ENCODE measurements around the gene EIF4G3. TPM values are rescaled to one million over a fixed set of nuclear protein-coding genes. Genes with fewer than 3 reads are reported as not detected.

EIF4G3 gene
- total RNA-seq, 1 experiment from 2014 or later = 39.9 TPM

GRCh38 chr1:21042929-21043605, 133.6 kb downstream of the EIF4G3 start:
- Mint-ChIP-seq H3K4me1 (ENCODE audit: low read depth, unreplicated experiment) (peaks cover 9% of the 10 kb centered on the region), H3K36me3 (ENCODE audit: insufficient read depth, unreplicated experiment) (no peaks in the 10 kb centered on the region), H3K9me3 (ENCODE audit: low read depth, unreplicated experiment) (no peaks in the 10 kb centered on the region), H3K4me3 (ENCODE audit: low read depth, unreplicated experiment) (no peak overlapping the region), H3K27ac (ENCODE audit: unreplicated experiment) (no peak overlapping the region), H3K27me3 (ENCODE audit: unreplicated experiment) (no peaks in the 10 kb centered on the region)
- no peak for DNase-seq
- TF ChIP-seq, protein P1, sequence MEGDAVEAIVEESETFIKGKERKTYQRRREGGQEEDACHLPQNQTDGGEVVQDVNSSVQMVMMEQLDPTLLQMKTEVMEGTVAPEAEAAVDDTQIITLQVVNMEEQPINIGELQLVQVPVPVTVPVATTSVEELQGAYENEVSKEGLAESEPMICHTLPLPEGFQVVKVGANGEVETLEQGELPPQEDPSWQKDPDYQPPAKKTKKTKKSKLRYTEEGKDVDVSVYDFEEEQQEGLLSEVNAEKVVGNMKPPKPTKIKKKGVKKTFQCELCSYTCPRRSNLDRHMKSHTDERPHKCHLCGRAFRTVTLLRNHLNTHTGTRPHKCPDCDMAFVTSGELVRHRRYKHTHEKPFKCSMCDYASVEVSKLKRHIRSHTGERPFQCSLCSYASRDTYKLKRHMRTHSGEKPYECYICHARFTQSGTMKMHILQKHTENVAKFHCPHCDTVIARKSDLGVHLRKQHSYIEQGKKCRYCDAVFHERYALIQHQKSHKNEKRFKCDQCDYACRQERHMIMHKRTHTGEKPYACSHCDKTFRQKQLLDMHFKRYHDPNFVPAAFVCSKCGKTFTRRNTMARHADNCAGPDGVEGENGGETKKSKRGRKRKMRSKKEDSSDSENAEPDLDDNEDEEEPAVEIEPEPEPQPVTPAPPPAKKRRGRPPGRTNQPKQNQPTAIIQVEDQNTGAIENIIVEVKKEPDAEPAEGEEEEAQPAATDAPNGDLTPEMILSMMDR (IDR thresholded peaks at IDR 0.05; ENCODE audit: unreplicated experiment) = no peak
- BruUV-seq (replicated peaks) = no TSS peak
- CTCF ChIA-PET = no interaction called here
- intact Hi-C loops (cut with micrococcal nuclease; ENCODE audit: unreplicated experiment) = no loop called here

DNA sequence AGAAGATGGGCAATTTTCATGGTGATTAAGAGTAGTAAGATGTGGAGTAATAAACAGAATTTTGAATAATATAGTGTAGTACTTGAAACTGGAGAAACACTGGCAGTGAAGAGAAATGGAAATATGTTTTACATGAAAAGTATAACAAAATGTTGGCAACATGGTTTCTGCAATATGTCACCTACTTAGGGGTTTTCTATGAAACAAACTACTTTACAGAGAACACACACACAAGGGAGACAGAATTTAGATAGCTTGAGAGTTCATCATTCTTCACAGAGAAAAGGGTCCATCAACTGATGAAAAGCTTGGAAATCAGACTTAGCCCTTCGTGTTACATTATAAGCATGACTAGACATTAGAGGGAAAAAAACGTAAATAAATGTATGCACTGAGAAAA, 135.2 kb downstream of the EIF4G3 start:
- CTCF ChIA-PET = no interaction called here
- Mint-ChIP-seq H3K27me3 (ENCODE audit: unreplicated experiment) (no peaks in the 10 kb centered on the region), H3K4me1 (ENCODE audit: low read depth, unreplicated experiment) (peaks cover 10% of the 10 kb centered on the region), H3K9me3 (ENCODE audit: low read depth, unreplicated experiment) (no peaks in the 10 kb centered on the region), H3K36me3 (ENCODE audit: insufficient read depth, unreplicated experiment) (no peaks in the 10 kb centered on the region), H3K4me3 (ENCODE audit: low read depth, unreplicated experiment) (no peak overlapping the region), H3K27ac (ENCODE audit: unreplicated experiment) (no peak overlapping the region)
- no peak for DNase-seq
- intact Hi-C loops (cut with micrococcal nuclease; ENCODE audit: unreplicated experiment) = no loop called here
- TF ChIP-seq, protein P1 (IDR thresholded peaks at IDR 0.05; ENCODE audit: unreplicated experiment) = no peak
- no TSS peak for BruUV-seq (replicated peaks)

DNA sequence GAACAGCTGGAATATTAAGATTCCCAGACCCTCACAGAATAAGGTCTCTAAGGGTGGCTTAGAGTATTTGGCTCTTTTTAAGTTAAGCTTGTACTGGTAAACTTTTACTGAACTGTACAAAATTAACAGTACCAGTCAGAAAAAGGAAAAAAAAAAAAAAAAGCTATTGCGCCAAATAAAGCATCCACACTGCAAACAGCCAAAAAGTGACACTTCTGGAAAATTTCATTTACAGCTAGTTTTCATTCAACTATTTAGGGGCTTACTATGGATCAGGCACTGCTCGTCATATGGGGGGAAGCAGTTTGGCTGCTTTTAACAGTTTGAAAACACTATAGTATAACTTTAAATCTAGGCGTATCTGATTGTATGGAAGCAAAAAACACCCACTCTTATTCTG, 139.6 kb downstream of the EIF4G3 start:
- CTCF ChIA-PET = interaction anchor here (0.6 kb wide), 2 partner anchors 159 to 1367 kb away, joined by 3 to 5 read pairs; no protein-coding TSS in a partner anchor

DNA sequence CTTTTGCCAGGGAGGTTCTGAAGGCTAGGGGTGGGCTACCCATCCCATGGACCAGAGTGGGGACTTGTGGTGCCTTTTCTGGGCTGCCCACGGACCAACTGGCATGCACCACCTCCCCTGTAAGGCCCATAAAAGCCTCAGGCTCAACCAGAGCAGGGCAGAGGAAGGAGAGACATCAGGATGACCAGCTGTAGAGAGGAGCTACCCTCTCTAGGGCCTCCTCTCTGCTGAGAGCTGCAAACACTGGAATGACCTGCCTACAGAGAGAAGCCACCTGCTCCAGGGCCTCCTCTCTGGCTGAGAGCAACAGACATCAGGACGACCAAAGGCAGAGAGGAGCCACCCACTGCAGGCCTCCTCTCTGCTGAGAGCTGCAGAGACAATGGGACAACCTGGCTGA, 140.9 kb downstream of the EIF4G3 start:
- no TSS peak for BruUV-seq (replicated peaks)
- CTCF ChIA-PET = no interaction called here
- no peaks in the 10 kb centered on the region for H3K36me3 Mint-ChIP-seq (ENCODE audit: insufficient read depth, unreplicated experiment)
- H3K27ac Mint-ChIP-seq (ENCODE audit: unreplicated experiment) = no peak overlapping the region
- no peaks in the 10 kb centered on the region for H3K27me3 Mint-ChIP-seq (ENCODE audit: unreplicated experiment)
- no peaks in the 10 kb centered on the region for H3K9me3 Mint-ChIP-seq (ENCODE audit: low read depth, unreplicated experiment)
- intact Hi-C loops (cut with micrococcal nuclease; ENCODE audit: unreplicated experiment) = no loop called here
- DNase-seq = no peak
- peaks cover 17% of the 10 kb centered on the region for H3K4me1 Mint-ChIP-seq (ENCODE audit: low read depth, unreplicated experiment)
- TF ChIP-seq, protein P1 (IDR thresholded peaks at IDR 0.05; ENCODE audit: unreplicated experiment) = no peak
- H3K4me3 Mint-ChIP-seq (ENCODE audit: low read depth, unreplicated experiment) = no peak overlapping the region

More for the DNA sequence above, 139.6 kb downstream of the EIF4G3 start:
- Mint-ChIP-seq H3K9me3 (ENCODE audit: low read depth, unreplicated experiment) (no peaks in the 10 kb centered on the region), H3K27ac (ENCODE audit: unreplicated experiment) (no peak overlapping the region), H3K4me3 (ENCODE audit: low read depth, unreplicated experiment) (no peak overlapping the region), H3K27me3 (ENCODE audit: unreplicated experiment) (no peaks in the 10 kb centered on the region), H3K4me1 (ENCODE audit: low read depth, unreplicated experiment) (peaks cover 10% of the 10 kb centered on the region), H3K36me3 (ENCODE audit: insufficient read depth, unreplicated experiment) (no peaks in the 10 kb centered on the region)
- BruUV-seq (replicated peaks) = no TSS peak
- intact Hi-C loops (cut with micrococcal nuclease; ENCODE audit: unreplicated experiment) = no loop called here
- TF ChIP-seq, protein P1 (IDR thresholded peaks at IDR 0.05; ENCODE audit: unreplicated experiment) = no peak
- DNase-seq = no peak
